B cell (primary cell): Measurements from ENCODE around the gene NEBL. TPM values are rescaled to one million over a fixed set of nuclear protein-coding genes. Genes with fewer than 3 reads are reported as not detected.

Experiments
- ATAC-seq: fragments of 200-7000 bp; cut with Tn5 transposase; one replicate; pipeline ENCODE4 v1.10.0; 2021; ENCODE audit warnings: low read depth, mild to moderate bottlenecking, moderate number of reproducible peaks, moderate library complexity
- CTCF ChIA-PET: fragments of 350-600 bp; sonication (Branson Sonifier 250); formaldehyde crosslinking; loops from one replicate; lab custom pipeline; 2021; ENCODE audit warnings: antibody characterized with exemption, inconsistent platforms; lab: Charles Lee
- POLR2A ChIA-PET: fragments of 350-600 bp; sonication (Branson Sonifier 250); formaldehyde crosslinking; loops from one replicate; lab custom pipeline; 2021; ENCODE audit warnings: antibody characterized with exemption; lab: Charles Lee
- DNase-seq: peaks from one replicate; pipeline ENCODE4 v3.0.0; 2013
- H2AFZ ChIP-seq: 2 replicates; pipeline ENCODE4 v1.6.1; 2012; ENCODE audit warnings: mild to moderate bottlenecking, low read depth, low read length; ENCODE audit not compliant: insufficient read depth, poor library complexity, severe bottlenecking
- H3K27ac ChIP-seq, 2 donors: 1 replicate in 1 of 2; 2 replicates in 1 of 2; pipeline ENCODE4 v1.5.1; 2012 to 2013; ENCODE audit warnings: low read length in 2 of 2, mild to moderate bottlenecking in 2 of 2, moderate library complexity in 1 of 2
- H3K27me3 ChIP-seq, 4 experiments: fragments of 200-600 bp in 1 of 4; sonication (generic) in 1 of 4; replicated peaks in 1 of 4; 1 replicate in 2 of 4; 2 replicates in 2 of 4; pipeline versions ENCODE4 v1.6.1 to v1.7.0; 2013 to 2016; ENCODE audit warnings: low read length in 3 of 4, mild to moderate bottlenecking in 2 of 4, mixed read lengths in 1 of 4, moderate library complexity in 1 of 4; ENCODE audit not compliant: insufficient read depth in 4 of 4, control insufficient read depth in 3 of 4; ENCODE audit errors: control extremely low read depth in 1 of 4
- H3K36me3 ChIP-seq, 2 experiments: replicated peaks in 1 of 2; 1 replicate in 1 of 2; 2 replicates in 1 of 2; pipeline versions ENCODE4 v1.6.1 to v1.7.1; 2013; ENCODE audit warnings: low read length in 1 of 2; ENCODE audit not compliant: insufficient read depth in 2 of 2, control insufficient read depth in 1 of 2; ENCODE audit errors: control extremely low read depth in 1 of 2, extremely low read depth in 1 of 2
- H3K4me1 ChIP-seq, 2 donors: fragments of 200-600 bp in 1 of 2; sonication (generic) in 1 of 2; 1 replicate in 1 of 2; 2 replicates in 1 of 2; pipeline versions ENCODE4 v1.5.1 to v1.6.1; 2013 to 2017; ENCODE audit warnings: low read length in 2 of 2; ENCODE audit not compliant: control insufficient read depth in 2 of 2, insufficient read depth in 2 of 2
- H3K4me2 ChIP-seq: replicated peaks from 2 replicates; pipeline ENCODE3; 2012; ENCODE audit warnings: mild to moderate bottlenecking, low read depth, low read length; ENCODE audit not compliant: poor library complexity, severe bottlenecking
- H3K4me3 ChIP-seq, 5 experiments: fragments of 200-600 bp in 1 of 5; sonication (generic) in 1 of 5; 1 replicate in 3 of 5; 2 replicates in 2 of 5; pipeline versions ENCODE4 v1.5.1 to v1.7.0; 2011 to 2016; ENCODE audit warnings: low read length in 4 of 5, mild to moderate bottlenecking in 4 of 5, low read depth in 2 of 5, control low read depth in 1 of 5, moderate library complexity in 1 of 5; ENCODE audit not compliant: insufficient read depth in 1 of 5; ENCODE audit errors: control extremely low read depth in 1 of 5, extremely low read depth in 1 of 5
- H3K79me2 ChIP-seq: fragments of 200-600 bp; sonication (generic); one replicate; pipeline ENCODE4 v1.6.0; 2016; ENCODE audit warnings: low read length; ENCODE audit not compliant: control insufficient read depth, insufficient read depth
- H3K9ac ChIP-seq: fragments of 200-600 bp; sonication (generic); 2 replicates; pipeline ENCODE4 v1.6.1; 2017; ENCODE audit warnings: mild to moderate bottlenecking, low read length, moderate library complexity
- H3K9me3 ChIP-seq, 3 donors: one replicate each; pipeline versions ENCODE4 v1.6.1 to v1.7.1; 2013; ENCODE audit warnings: low read length in 2 of 3; ENCODE audit not compliant: control insufficient read depth in 2 of 3, insufficient read depth in 1 of 3; ENCODE audit errors: control extremely low read depth in 1 of 3
- H4K20me1 ChIP-seq: 2 replicates; pipeline ENCODE4 v1.6.0; 2012; ENCODE audit warnings: mild to moderate bottlenecking, low read length; ENCODE audit not compliant: insufficient read depth, control insufficient read depth, poor library complexity, severe bottlenecking
- H3K27ac Mint-ChIP-seq: one replicate; pipeline ENCODE4 v1.8.0; 2021; ENCODE audit warnings: mixed read lengths
- H3K27me3 Mint-ChIP-seq: one replicate; pipeline ENCODE4 v1.8.0; 2021; ENCODE audit warnings: mixed read lengths
- H3K4me1 Mint-ChIP-seq: one replicate; pipeline ENCODE4 v1.8.0; 2021; ENCODE audit warnings: mixed read lengths
- H3K4me3 Mint-ChIP-seq: one replicate; pipeline ENCODE4 v1.8.0; 2021; ENCODE audit warnings: mixed read lengths
- H3K9me3 Mint-ChIP-seq: one replicate; pipeline ENCODE4 v1.8.0; 2022; ENCODE audit warnings: mixed read lengths; ENCODE audit not compliant: insufficient read depth
- CTCF ChIP-seq: fragments of 200-600 bp; IDR thresholded peaks from one replicate; pipeline ENCODE4 v1.8.0; 2022; ENCODE audit warnings: antibody characterized with exemption, mild to moderate bottlenecking
- EZH2 ChIP-seq: IDR thresholded peaks from 2 replicates; pipeline ENCODE4 v1.6.1; 2012; ENCODE audit warnings: borderline replicate concordance, low read depth, mild to moderate bottlenecking, moderate library complexity, low read length; ENCODE audit not compliant: insufficient read depth, poor library complexity, severe bottlenecking
- WGBS: methylation state at CpG from one replicate; pipeline ENCODE4 v1.1.5; 2013; ENCODE audit warnings: missing lambda C conversion rate; ENCODE audit not compliant: insufficient coverage; 5-methylcytosine and 5-hydroxymethylcytosine counted together
- intact Hi-C: fragments of 100-400 bp; cut with micrococcal nuclease; formaldehyde crosslinking; loops from one replicate; pipeline ENCODE4 v1.10.0; 2022
- polyA plus RNA-seq: library from polyadenylated mRNA; depleted of rRNA; stranded (reverse); fragments of >200 nt; gene quantifications from 2 replicates; pipeline ENCODE4 v1.2.3, GENCODE V29; 2012
- total RNA-seq, 2 donors: library from RNA; stranded (reverse); fragments of 120-200 nt in 1 of 2; gene quantifications; 1 replicate in 1 of 2; 2 replicates in 1 of 2; pipeline versions ENCODE4 v1.2.3 to v1.2.4, GENCODE V29; 2013 to 2022

Gene NEBL
- total and polyA plus RNA-seq, 2 donors (not counting 1 experiment from before 2014, with no cell fraction given): not detected

DNA sequence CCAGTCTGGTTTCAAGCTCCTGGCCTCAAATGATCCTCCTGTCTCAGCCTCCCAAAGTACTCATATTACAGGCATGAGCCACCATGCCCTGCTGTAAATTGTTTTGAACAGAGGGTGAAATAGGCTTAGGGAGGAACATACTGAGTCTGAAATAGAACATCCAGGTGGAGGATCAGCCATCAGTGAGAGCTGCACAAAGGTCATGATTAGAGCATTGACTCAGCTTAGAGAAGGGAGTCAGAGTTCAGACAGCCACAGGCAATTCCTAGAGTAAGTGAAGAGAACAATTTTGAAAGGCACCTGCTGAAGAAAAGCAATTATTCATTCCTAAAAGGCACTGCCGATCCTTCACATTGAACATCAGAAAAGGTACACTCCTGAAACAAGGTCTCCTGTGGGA is 15.9 kb upstream of the NEBL start:
- H3K27ac Mint-ChIP-seq: no peak overlapping the region

DNA sequence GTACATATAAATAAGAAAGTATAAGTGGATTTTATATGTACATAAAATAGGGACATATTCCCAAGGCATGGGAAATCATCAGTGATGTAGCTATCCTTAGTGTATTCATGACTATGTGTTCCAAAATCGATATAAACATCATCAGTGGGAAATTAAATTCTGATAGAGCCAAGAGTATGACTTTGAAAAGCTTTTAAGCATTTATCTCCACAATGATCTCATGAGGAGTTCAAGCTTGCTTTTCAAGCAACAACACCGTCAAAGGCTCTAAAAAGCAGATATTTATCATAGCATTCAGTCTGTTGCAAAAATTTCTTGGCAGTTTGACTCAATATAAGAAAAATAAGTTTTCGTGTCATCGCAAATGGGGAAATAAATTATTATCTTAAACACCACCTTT is 14.5 kb upstream of the NEBL start:
- Mint-ChIP-seq H3K27ac (no peak overlapping the region), H3K27me3 (peaks cover 13% of the 10 kb centered on the region), H3K9me3 (no peaks in the 10 kb centered on the region), H3K4me1 (no peaks in the 10 kb centered on the region), H3K4me3 (no peak overlapping the region)
- H3K4me2 ChIP-seq: no peak overlapping the region
- TF ChIP-seq CTCF (no peak), EZH2 (no peak)
- no peak overlapping the region for H3K27ac ChIP-seq
- no peaks in the 10 kb centered on the region for H3K9me3 ChIP-seq
- H3K4me1 ChIP-seq: no peaks in the 10 kb centered on the region
- no peak overlapping the region for H2AFZ ChIP-seq
- no peak overlapping the region for H3K9ac ChIP-seq
- CTCF ChIA-PET: no interaction called here
- H3K36me3 ChIP-seq: no peaks in the 10 kb centered on the region
- WGBS: no CpG with 5 or more reads among the region's 4 CpGs
- POLR2A ChIA-PET: no interaction called here
- H3K4me3 ChIP-seq: no peak overlapping the region
- no peaks in the 10 kb centered on the region for H3K79me2 ChIP-seq
- no peaks in the 10 kb centered on the region for H3K27me3 ChIP-seq
- intact Hi-C loops: no loop called here
- DNase-seq (no peak), ATAC-seq (no peak)
- H4K20me1 ChIP-seq: no peaks in the 10 kb centered on the region

More for the DNA sequence above, 15.9 kb upstream of the NEBL start:
- Histone ChIP-seq H3K4me2 (no peak overlapping the region), H3K27ac (no peak overlapping the region), H3K4me1 (no peaks in the 10 kb centered on the region), H3K36me3 (no peaks in the 10 kb centered on the region), H3K79me2 (no peaks in the 10 kb centered on the region), H4K20me1 (no peaks in the 10 kb centered on the region), H3K9ac (no peak overlapping the region), H3K27me3 (no peaks in the 10 kb centered on the region), H2AFZ (no peak overlapping the region), H3K4me3 (no peak overlapping the region), H3K9me3 (no peaks in the 10 kb centered on the region)
- Mint-ChIP-seq H3K27me3 (peaks cover 13% of the 10 kb centered on the region), H3K4me3 (no peak overlapping the region), H3K9me3 (no peaks in the 10 kb centered on the region), H3K4me1 (no peaks in the 10 kb centered on the region)
- no peak for TF ChIP-seq CTCF
- TF ChIP-seq EZH2: no peak
- ChIA-PET POLR2A (no interaction called here), CTCF (no interaction called here)
- 100% methylated on average over 1 of the region's 1 CpG for WGBS
- DNase-seq (no peak), ATAC-seq (no peak)
- intact Hi-C loops: no loop called here
